Body of pancreas (tissue), 4 donors: ENCODE results near the gene ACAD9.

ENCODE experiments used
- POLR2A ChIP-seq, 3 donors: fragments of 450-650 bp; IDR thresholded peaks; one replicate each; pipeline ENCODE4 v1.6.1; 2016; ENCODE audit warnings: antibody characterized with exemption in 3 of 3, mild to moderate bottlenecking in 2 of 3
- TF ChIP-seq, protein P1 (sequence below), 7 experiments: fragments of 450-650 bp in 4 of 7; fragments of 200-600 bp in 3 of 7; sonication (generic) in 3 of 7; IDR thresholded peaks; one replicate each; pipeline ENCODE4 v1.5.1; 2016 to 2019; ENCODE audit warnings: antibody characterized with exemption in 7 of 7

DNA sequence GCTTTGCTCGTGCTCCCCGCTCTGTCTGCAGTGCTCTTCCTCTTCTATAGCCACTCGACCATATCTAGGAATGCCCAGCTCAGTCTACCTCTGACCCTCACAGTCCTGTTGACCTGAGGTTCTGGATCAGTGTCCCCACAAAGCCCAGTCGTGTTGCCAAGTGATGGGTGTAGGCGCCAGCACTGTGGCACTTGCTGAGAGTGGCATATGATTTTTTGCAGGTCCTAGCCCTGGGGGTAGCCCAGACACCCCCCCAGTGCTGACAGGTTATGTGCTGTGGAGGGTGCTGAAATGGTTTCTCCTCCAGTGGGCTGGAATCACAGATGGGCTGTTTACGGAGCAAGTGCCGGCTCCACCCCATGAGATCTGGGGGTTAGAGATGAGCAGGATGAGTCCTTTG, 32.5 kb downstream of the ACAD9 start:
- TF ChIP-seq, protein P1, sequence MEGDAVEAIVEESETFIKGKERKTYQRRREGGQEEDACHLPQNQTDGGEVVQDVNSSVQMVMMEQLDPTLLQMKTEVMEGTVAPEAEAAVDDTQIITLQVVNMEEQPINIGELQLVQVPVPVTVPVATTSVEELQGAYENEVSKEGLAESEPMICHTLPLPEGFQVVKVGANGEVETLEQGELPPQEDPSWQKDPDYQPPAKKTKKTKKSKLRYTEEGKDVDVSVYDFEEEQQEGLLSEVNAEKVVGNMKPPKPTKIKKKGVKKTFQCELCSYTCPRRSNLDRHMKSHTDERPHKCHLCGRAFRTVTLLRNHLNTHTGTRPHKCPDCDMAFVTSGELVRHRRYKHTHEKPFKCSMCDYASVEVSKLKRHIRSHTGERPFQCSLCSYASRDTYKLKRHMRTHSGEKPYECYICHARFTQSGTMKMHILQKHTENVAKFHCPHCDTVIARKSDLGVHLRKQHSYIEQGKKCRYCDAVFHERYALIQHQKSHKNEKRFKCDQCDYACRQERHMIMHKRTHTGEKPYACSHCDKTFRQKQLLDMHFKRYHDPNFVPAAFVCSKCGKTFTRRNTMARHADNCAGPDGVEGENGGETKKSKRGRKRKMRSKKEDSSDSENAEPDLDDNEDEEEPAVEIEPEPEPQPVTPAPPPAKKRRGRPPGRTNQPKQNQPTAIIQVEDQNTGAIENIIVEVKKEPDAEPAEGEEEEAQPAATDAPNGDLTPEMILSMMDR (IDR thresholded peaks at IDR 0.05), result no peak
- TF ChIP-seq POLR2A (IDR thresholded peaks at IDR 0.05), result no peak
